HEK293T (cell line): ENCODE measurements around the gene CEACAM19.

Experiments used
- CTCF ChIA-PET: fragments of 350-600 bp; formaldehyde crosslinking; extraction: SDS; loops from one replicate; lab custom pipeline; 2021; ENCODE audit warnings: antibody characterized with exemption, inconsistent platforms; lab: Yijun Ruan, JAX
- POLR2A ChIA-PET: fragments of 350-600 bp; formaldehyde crosslinking; extraction: SDS; loops from one replicate; lab custom pipeline; 2020; ENCODE audit warnings: antibody characterized with exemption, inconsistent platforms; lab: Yijun Ruan, JAX
- DNase-seq: peaks from one replicate; pipeline ENCODE4 v3.0.0; 2012; ENCODE audit warnings: mixed read lengths; ENCODE audit errors: extremely low spot score
- BHLHE40 ChIP-seq: fragments of 450-650 bp; IDR thresholded peaks from 2 replicates; pipeline ENCODE4 v1.6.1; 2016; ENCODE audit warnings: mild to moderate bottlenecking, moderate library complexity, borderline replicate concordance
- FOXM1 ChIP-seq: fragments of 450-650 bp; IDR thresholded peaks from 2 replicates; pipeline ENCODE4 v1.6.1; 2017; ENCODE audit warnings: mild to moderate bottlenecking, borderline replicate concordance
- HDGF ChIP-seq: fragments of 450-650 bp; IDR thresholded peaks from 2 replicates; pipeline ENCODE4 v1.6.1; 2017; ENCODE audit warnings: antibody characterized with exemption, borderline replicate concordance
- SP1 ChIP-seq: fragments of 450-650 bp; IDR thresholded peaks from 2 replicates; pipeline ENCODE4 v1.6.1; 2017
- TARDBP ChIP-seq: fragments of 450-650 bp; IDR thresholded peaks from 2 replicates; pipeline ENCODE4 v1.6.1; 2016
- TF ChIP-seq, protein P1 (sequence below): fragments of 450-650 bp; IDR thresholded peaks from 2 replicates; pipeline ENCODE4 v1.6.1; 2016

Gene CEACAM19

DNA sequence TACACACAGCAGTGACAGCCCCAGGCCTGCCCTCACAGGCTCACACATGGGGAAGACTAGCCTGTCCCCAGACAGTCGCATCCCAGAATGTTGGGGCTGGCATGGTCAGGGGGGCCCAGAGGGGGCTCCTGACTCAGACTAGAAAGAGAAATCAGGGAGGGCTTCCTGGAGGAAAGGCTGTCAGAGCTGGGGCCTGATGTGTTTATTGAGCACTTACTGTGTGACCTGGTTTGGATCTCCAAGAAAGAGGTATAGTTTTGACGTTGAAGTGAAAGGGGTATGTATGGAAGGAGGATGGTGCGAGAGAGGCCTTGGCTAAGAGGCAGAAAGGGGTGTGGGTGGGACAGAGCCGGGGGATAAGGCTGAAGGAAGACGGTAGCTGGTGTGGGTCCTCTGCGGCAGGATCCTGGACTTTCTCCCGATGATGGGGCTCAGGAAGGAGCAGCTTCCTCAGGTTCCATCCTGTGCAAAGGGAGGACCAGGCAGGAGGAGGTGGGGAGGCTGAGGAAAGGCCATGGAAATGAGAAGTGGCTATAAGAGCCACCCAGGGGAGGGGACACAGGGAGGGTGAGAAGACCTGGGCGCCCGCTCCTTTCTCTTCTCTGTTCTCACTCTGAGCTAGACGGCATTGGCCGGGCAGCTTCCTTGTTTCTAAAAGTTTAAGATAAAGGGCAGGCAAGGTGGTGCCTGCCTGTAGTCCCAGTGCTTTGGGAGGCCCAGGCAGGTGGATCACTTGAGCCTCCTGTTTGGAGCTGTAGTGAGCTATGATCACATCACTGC is 61.1 kb downstream of the CEACAM19 start:
- DNase-seq, result no peak
- ChIA-PET CTCF (interaction anchor here (1.4 kb wide), 1 partner anchor 9 kb away, joined by 4 read pairs; no protein-coding TSS in a partner anchor), POLR2A (no interaction called here)
- TF ChIP-seq FOXM1, result no peak
- TF ChIP-seq TARDBP, result no peak
- TF ChIP-seq, protein P1, sequence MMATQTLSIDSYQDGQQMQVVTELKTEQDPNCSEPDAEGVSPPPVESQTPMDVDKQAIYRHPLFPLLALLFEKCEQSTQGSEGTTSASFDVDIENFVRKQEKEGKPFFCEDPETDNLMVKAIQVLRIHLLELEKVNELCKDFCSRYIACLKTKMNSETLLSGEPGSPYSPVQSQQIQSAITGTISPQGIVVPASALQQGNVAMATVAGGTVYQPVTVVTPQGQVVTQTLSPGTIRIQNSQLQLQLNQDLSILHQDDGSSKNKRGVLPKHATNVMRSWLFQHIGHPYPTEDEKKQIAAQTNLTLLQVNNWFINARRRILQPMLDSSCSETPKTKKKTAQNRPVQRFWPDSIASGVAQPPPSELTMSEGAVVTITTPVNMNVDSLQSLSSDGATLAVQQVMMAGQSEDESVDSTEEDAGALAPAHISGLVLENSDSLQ, result no peak
- TF ChIP-seq SP1, result no peak
- TF ChIP-seq HDGF, result no peak
- TF ChIP-seq BHLHE40, result no peak
